HEK293 (cell line): ENCODE data around the gene EXOC3.

Experiments
- MYNN ChIP-seq: fragments of 450-650 bp; formaldehyde crosslinking; IDR thresholded peaks from 2 replicates; pipeline ENCODE4 v1.5.1; 2016; ENCODE audit warnings: missing biosample characterization, missing genetic modification characterization, borderline replicate concordance
- REPIN1 ChIP-seq: fragments of 450-650 bp; formaldehyde crosslinking; IDR thresholded peaks from 2 replicates; pipeline ENCODE4 v1.5.1; 2017; ENCODE audit warnings: missing biosample characterization, missing genetic modification characterization, low read depth
- SCRT1 ChIP-seq: fragments of 450-650 bp; formaldehyde crosslinking; IDR thresholded peaks from 2 replicates; pipeline ENCODE4 v1.5.1; 2016; ENCODE audit warnings: missing biosample characterization, missing genetic modification characterization, borderline replicate concordance
- SP7 ChIP-seq: fragments of 450-650 bp; formaldehyde crosslinking; IDR thresholded peaks from 2 replicates; pipeline ENCODE4 v1.5.1; 2016; ENCODE audit warnings: missing biosample characterization, missing genetic modification characterization
- WT1 ChIP-seq: fragments of 450-650 bp; formaldehyde crosslinking; IDR thresholded peaks from 2 replicates; pipeline ENCODE4 v1.5.1; 2016; ENCODE audit warnings: missing biosample characterization, missing genetic modification characterization
- ZBTB1 ChIP-seq: fragments of 450-650 bp; formaldehyde crosslinking; IDR thresholded peaks from 2 replicates; pipeline ENCODE4 v1.5.1; 2016; ENCODE audit warnings: missing biosample characterization, missing genetic modification characterization
- ZNF138 ChIP-seq: fragments of 450-650 bp; formaldehyde crosslinking; IDR thresholded peaks from 2 replicates; pipeline ENCODE4 v1.5.1; 2016; ENCODE audit warnings: missing biosample characterization, missing genetic modification characterization, borderline replicate concordance
- ZNF292 ChIP-seq: fragments of 450-650 bp; formaldehyde crosslinking; IDR thresholded peaks from 2 replicates; pipeline ENCODE4 v1.5.1; 2016; ENCODE audit warnings: low read depth, missing biosample characterization, missing genetic modification characterization, borderline replicate concordance
- ZNF302 ChIP-seq: fragments of 450-650 bp; formaldehyde crosslinking; IDR thresholded peaks from 2 replicates; pipeline ENCODE4 v1.5.1; 2016; ENCODE audit warnings: missing biosample characterization, missing genetic modification characterization, low read depth
- ZNF76 ChIP-seq: fragments of 450-650 bp; formaldehyde crosslinking; IDR thresholded peaks from 2 replicates; pipeline ENCODE4; 2016; ENCODE audit warnings: low read depth, missing biosample characterization, missing genetic modification characterization, borderline replicate concordance
- TF ChIP-seq, protein P1 (sequence below): fragments of 450-650 bp; formaldehyde crosslinking; IDR thresholded peaks from 2 replicates; pipeline ENCODE4 v1.5.1; 2016; ENCODE audit warnings: missing biosample characterization, missing genetic modification characterization
- TF ChIP-seq, protein P2 (sequence below): fragments of 450-650 bp; formaldehyde crosslinking; IDR thresholded peaks from 2 replicates; pipeline ENCODE4 v1.5.1; 2016; ENCODE audit warnings: missing biosample characterization, missing genetic modification characterization
- TF ChIP-seq, protein P3 (sequence below): fragments of 450-650 bp; formaldehyde crosslinking; IDR thresholded peaks from 2 replicates; pipeline ENCODE4 v1.5.1; 2016; ENCODE audit warnings: missing biosample characterization, missing genetic modification characterization

DNA sequence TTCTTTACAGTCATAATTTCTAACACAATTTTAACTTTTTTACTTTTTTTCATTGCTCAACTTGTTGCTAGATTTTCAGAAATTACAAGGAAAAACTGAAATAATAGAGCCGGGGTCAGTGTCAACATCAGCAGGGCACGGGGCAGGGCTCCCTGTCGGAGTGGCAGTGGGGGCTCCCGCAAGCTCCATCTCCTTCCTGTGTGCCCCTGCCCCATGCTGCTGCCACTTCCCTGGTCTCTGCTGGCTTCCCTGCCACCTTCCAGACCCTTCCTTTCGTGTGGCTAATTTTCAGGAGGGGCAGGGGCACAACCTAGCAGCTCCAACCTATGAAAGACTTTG is 1.0 kb upstream of the EXOC3 start:
- TF ChIP-seq, protein P1, sequence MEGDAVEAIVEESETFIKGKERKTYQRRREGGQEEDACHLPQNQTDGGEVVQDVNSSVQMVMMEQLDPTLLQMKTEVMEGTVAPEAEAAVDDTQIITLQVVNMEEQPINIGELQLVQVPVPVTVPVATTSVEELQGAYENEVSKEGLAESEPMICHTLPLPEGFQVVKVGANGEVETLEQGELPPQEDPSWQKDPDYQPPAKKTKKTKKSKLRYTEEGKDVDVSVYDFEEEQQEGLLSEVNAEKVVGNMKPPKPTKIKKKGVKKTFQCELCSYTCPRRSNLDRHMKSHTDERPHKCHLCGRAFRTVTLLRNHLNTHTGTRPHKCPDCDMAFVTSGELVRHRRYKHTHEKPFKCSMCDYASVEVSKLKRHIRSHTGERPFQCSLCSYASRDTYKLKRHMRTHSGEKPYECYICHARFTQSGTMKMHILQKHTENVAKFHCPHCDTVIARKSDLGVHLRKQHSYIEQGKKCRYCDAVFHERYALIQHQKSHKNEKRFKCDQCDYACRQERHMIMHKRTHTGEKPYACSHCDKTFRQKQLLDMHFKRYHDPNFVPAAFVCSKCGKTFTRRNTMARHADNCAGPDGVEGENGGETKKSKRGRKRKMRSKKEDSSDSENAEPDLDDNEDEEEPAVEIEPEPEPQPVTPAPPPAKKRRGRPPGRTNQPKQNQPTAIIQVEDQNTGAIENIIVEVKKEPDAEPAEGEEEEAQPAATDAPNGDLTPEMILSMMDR (tag by site-specific recombination) = no peak
- TF ChIP-seq, protein P2, sequence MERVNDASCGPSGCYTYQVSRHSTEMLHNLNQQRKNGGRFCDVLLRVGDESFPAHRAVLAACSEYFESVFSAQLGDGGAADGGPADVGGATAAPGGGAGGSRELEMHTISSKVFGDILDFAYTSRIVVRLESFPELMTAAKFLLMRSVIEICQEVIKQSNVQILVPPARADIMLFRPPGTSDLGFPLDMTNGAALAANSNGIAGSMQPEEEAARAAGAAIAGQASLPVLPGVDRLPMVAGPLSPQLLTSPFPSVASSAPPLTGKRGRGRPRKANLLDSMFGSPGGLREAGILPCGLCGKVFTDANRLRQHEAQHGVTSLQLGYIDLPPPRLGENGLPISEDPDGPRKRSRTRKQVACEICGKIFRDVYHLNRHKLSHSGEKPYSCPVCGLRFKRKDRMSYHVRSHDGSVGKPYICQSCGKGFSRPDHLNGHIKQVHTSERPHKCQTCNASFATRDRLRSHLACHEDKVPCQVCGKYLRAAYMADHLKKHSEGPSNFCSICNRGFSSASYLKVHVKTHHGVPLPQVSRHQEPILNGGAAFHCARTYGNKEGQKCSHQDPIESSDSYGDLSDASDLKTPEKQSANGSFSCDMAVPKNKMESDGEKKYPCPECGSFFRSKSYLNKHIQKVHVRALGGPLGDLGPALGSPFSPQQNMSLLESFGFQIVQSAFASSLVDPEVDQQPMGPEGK (tag by site-specific recombination) = no peak
- TF ChIP-seq, protein P3, sequence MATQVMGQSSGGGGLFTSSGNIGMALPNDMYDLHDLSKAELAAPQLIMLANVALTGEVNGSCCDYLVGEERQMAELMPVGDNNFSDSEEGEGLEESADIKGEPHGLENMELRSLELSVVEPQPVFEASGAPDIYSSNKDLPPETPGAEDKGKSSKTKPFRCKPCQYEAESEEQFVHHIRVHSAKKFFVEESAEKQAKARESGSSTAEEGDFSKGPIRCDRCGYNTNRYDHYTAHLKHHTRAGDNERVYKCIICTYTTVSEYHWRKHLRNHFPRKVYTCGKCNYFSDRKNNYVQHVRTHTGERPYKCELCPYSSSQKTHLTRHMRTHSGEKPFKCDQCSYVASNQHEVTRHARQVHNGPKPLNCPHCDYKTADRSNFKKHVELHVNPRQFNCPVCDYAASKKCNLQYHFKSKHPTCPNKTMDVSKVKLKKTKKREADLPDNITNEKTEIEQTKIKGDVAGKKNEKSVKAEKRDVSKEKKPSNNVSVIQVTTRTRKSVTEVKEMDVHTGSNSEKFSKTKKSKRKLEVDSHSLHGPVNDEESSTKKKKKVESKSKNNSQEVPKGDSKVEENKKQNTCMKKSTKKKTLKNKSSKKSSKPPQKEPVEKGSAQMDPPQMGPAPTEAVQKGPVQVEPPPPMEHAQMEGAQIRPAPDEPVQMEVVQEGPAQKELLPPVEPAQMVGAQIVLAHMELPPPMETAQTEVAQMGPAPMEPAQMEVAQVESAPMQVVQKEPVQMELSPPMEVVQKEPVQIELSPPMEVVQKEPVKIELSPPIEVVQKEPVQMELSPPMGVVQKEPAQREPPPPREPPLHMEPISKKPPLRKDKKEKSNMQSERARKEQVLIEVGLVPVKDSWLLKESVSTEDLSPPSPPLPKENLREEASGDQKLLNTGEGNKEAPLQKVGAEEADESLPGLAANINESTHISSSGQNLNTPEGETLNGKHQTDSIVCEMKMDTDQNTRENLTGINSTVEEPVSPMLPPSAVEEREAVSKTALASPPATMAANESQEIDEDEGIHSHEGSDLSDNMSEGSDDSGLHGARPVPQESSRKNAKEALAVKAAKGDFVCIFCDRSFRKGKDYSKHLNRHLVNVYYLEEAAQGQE (tag by site-specific recombination) = no peak
- no peak for TF ChIP-seq WT1 (tag by site-specific recombination)
- no peak for TF ChIP-seq REPIN1 (tag by site-specific recombination)
- no peak for TF ChIP-seq ZNF76
- TF ChIP-seq SCRT1 (tag by site-specific recombination) = no peak
- no peak for TF ChIP-seq ZNF138
- TF ChIP-seq ZBTB1 (tag by site-specific recombination) = no peak
- no peak for TF ChIP-seq MYNN (tag by site-specific recombination)
- TF ChIP-seq ZNF292 = no peak
- no peak for TF ChIP-seq ZNF302 (tag by site-specific recombination)
- no peak for TF ChIP-seq SP7 (tag by site-specific recombination)
